ENCODE data around the gene PRELID1.

The PRELID1 gene

GRCh38 chr5:177332896-177333260, 29.3 kb downstream of the PRELID1 start:
- TF ChIP-seq CTCF (IDR thresholded peaks at IDR 0.05; ENCODE audit: low read depth, low read length): no peak
- H3K4me3 ChIP-seq (ENCODE audit: low read depth, low read length): no peak overlapping the region

- no peak overlapping the region for H3K4me3 ChIP-seq (ENCODE audit: low read depth, low read length)
- no peak for TF ChIP-seq CTCF (IDR thresholded peaks at IDR 0.05; ENCODE audit: low read depth, low read length)
These were observed 30.0 kb downstream of the PRELID1 start for GRCh38 chr5:177333420-177334154.

- H3K4me3 ChIP-seq (ENCODE audit: low read depth, low read length): no peak overlapping the region
- TF ChIP-seq CTCF (IDR thresholded peaks at IDR 0.05; ENCODE audit: low read depth, low read length): no peak
These were observed 30.6 kb downstream of the PRELID1 start for GRCh38 chr5:177334155-177334551.

GRCh38 chr5:177334781-177335700, 31.4 kb downstream of the PRELID1 start:
- H3K4me3 ChIP-seq (ENCODE audit: low read depth, low read length): no peak overlapping the region
- no peak for TF ChIP-seq CTCF (IDR thresholded peaks at IDR 0.05; ENCODE audit: low read depth, low read length)

- H3K4me3 ChIP-seq (ENCODE audit: low read depth, low read length): no peak overlapping the region
- no peak for TF ChIP-seq CTCF (IDR thresholded peaks at IDR 0.05; ENCODE audit: low read depth, low read length)
These were observed 32.1 kb downstream of the PRELID1 start for GRCh38 chr5:177335701-177336065.

GRCh38 chr5:177336112-177336511, 32.5 kb downstream of the PRELID1 start:
- no peak for TF ChIP-seq CTCF (IDR thresholded peaks at IDR 0.05; ENCODE audit: low read depth, low read length)
- H3K4me3 ChIP-seq (ENCODE audit: low read depth, low read length): no peak overlapping the region

All from WI38 (cell line).